HS-27A (cell line): ENCODE results near the gene SMPDL3A.

Experiments
- DNase-seq: peaks from one replicate; pipeline ENCODE4 v3.0.0-alpha.2; 2012; ENCODE audit warnings: low read depth, missing footprints

The SMPDL3A gene

GRCh38 chr6:122778302-122778701 lies 10.8 kb upstream of the SMPDL3A start:
- no peak for DNase-seq

GRCh38 chr6:122778985-122779661 lies 9.9 kb upstream of the SMPDL3A start:
- no peak for DNase-seq

GRCh38 chr6:122779667-122780066 lies 9.4 kb upstream of the SMPDL3A start, which contains the start of gene FABP7:
Gene FABP7 (plus strand): TSS chr6:122779716. CDS start chr6:122779795, 79 bp downstream.
- no peak for DNase-seq

GRCh38 chr6:122780114-122780513 lies 8.9 kb upstream of the SMPDL3A start:
- no peak for DNase-seq

- no peak for DNase-seq
These were observed 7.3 kb upstream of the SMPDL3A start for GRCh38 chr6:122781716-122782115.

GRCh38 chr6:122783401-122783800 lies 5.7 kb upstream of the SMPDL3A start:
- DNase-seq: no peak

GRCh38 chr6:122785891-122786290 lies 3.2 kb upstream of the SMPDL3A start:
- DNase-seq: no peak

GRCh38 chr6:122787721-122788120 lies 1.3 kb upstream of the SMPDL3A start:
- no peak for DNase-seq

GRCh38 chr6:122788208-122788607 lies 850 bp upstream of the SMPDL3A start:
- DNase-seq: no peak

GRCh38 chr6:122788663-122789181 lies 336 bp upstream of the SMPDL3A start:
- no peak for DNase-seq

- DNase-seq: no peak
These were observed 967 bp downstream of the SMPDL3A start for GRCh38 chr6:122790028-122790422.

- no peak for DNase-seq
These were observed 1.6 kb downstream of the SMPDL3A start for GRCh38 chr6:122790423-122791309.

GRCh38 chr6:122791310-122791679 lies 2.2 kb downstream of the SMPDL3A start:
- no peak for DNase-seq

- no peak for DNase-seq
These were observed 3.7 kb downstream of the SMPDL3A start for GRCh38 chr6:122792766-122793165.

GRCh38 chr6:122797537-122797936 lies 8.5 kb downstream of the SMPDL3A start:
- DNase-seq: no peak

GRCh38 chr6:122798099-122798641 lies 9.1 kb downstream of the SMPDL3A start:
- DNase-seq: peak; percentile 12

- DNase-seq: no peak
These were observed 10.2 kb downstream of the SMPDL3A start for GRCh38 chr6:122799140-122799745.

GRCh38 chr6:122799916-122800686 lies 11.0 kb downstream of the SMPDL3A start:
- no peak for DNase-seq

GRCh38 chr6:122800906-122801305 lies 11.8 kb downstream of the SMPDL3A start:
- no peak for DNase-seq

GRCh38 chr6:122801397-122801796 lies 12.3 kb downstream of the SMPDL3A start:
- no peak for DNase-seq

- DNase-seq: no peak
These were observed 14.2 kb downstream of the SMPDL3A start for GRCh38 chr6:122803171-122803661.
